Testis (tissue), 2 donors: ENCODE results near the gene CCDC188.

ENCODE experiments used
- POLR2A ChIP-seq: fragments of 450-650 bp; IDR thresholded peaks from one replicate; pipeline ENCODE4 v1.6.1; 2017; ENCODE audit warnings: antibody characterized with exemption, mild to moderate bottlenecking, moderate library complexity
- TF ChIP-seq, protein P1 (sequence below), 3 experiments: fragments of 450-650 bp in 2 of 3; fragments of 200-600 bp in 1 of 3; sonication (generic) in 1 of 3; IDR thresholded peaks; one replicate each; pipeline ENCODE4 v1.5.1; 2016 to 2019; ENCODE audit warnings: antibody characterized with exemption in 3 of 3, mild to moderate bottlenecking in 2 of 3, moderate library complexity in 1 of 3

GRCh38 chr22:20165913-20166312, 15.1 kb upstream of the CCDC188 start:
- TF ChIP-seq, protein P1, sequence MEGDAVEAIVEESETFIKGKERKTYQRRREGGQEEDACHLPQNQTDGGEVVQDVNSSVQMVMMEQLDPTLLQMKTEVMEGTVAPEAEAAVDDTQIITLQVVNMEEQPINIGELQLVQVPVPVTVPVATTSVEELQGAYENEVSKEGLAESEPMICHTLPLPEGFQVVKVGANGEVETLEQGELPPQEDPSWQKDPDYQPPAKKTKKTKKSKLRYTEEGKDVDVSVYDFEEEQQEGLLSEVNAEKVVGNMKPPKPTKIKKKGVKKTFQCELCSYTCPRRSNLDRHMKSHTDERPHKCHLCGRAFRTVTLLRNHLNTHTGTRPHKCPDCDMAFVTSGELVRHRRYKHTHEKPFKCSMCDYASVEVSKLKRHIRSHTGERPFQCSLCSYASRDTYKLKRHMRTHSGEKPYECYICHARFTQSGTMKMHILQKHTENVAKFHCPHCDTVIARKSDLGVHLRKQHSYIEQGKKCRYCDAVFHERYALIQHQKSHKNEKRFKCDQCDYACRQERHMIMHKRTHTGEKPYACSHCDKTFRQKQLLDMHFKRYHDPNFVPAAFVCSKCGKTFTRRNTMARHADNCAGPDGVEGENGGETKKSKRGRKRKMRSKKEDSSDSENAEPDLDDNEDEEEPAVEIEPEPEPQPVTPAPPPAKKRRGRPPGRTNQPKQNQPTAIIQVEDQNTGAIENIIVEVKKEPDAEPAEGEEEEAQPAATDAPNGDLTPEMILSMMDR (IDR thresholded peaks at IDR 0.05) = no peak
- no peak for TF ChIP-seq POLR2A
